ENCODE results near the gene GPR143. TPM values are rescaled to one million over a fixed set of nuclear protein-coding genes. Genes with fewer than 3 reads are reported as not detected.

The GPR143 gene
- total and polyA plus RNA-seq, 7 donors = 0.70 TPM; not detected in 6

DNA sequence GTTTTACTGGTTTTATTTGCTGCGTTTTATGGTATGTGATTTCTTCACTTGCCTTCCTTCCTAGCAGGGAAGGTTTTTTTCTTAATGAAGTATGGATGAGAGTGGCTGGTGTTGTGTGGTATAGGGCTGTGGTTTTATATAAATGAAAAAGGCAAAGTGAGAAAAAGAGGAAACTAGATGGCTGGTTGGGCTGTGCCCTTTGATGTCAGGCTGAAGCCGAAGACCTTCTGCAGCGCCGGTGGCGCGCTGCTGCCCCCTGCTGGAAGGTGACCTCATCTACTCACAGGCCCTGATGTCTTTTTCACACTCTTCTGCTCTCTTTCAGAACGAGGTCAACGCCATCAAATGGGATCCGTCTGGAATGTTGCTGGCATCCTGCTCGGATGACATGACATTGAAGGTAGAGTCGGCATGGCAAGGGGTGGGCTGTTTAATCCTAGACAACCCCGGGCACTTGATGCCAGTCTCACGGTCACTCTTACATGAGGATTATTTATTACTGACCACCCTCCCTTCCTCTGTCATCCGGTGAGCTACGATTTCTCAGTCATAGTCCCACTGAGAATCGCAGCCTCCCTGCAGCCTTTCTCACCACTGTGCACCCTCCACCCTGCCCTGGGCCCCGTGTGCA, 56.6 kb downstream of the GPR143 start:
- Histone ChIP-seq H3K27ac (no peak overlapping the region), H3K36me3 (peaks cover 0 to 36% (median 7%) of the 10 kb centered on the region in 4 donors)
- WGBS, 2 donors = 26 to 33% methylated on average over 17 of the region's 17 CpGs

DNA sequence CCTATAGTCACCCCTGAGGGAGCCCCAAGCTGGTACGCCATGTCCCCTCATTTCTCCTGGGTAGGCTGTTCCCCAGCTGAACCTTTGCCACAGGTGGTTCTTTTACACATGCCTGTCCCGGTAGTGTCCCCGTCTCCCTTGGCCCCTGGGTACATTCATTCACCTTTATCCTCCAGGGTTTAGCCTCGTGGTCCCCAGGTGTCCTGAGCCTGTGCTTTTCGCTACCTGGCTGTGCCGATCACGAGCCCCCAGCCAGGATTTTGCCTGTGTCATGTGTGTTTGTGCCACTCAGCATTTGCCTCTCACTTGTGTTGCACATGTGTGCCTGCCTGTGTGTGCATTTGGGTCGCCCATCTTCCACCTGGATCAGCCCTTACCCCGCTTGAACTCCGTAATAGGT, 57.6 kb downstream of the GPR143 start:
- DNase-seq = no peak
- Histone ChIP-seq H3K36me3 (peaks cover 0 to 35% (median 7%) of the 10 kb centered on the region in 4 donors), H3K27ac (no peak overlapping the region), H3K27me3 (no peaks in the 10 kb centered on the region), H3K4me1 (no peaks in the 10 kb centered on the region), H3K4me3 (no peak overlapping the region), H3K9me3 (no peaks in the 10 kb centered on the region)
- WGBS, 2 donors = 61 to 86% methylated on average over 10 of the region's 10 CpGs
- intact Hi-C loops (cut with DNase I) = loop anchor here (5.0 to 10.0 kb wide), 2 partner anchors 363 to 961 kb away; no protein-coding TSS in a partner anchor
- TF ChIP-seq CTCF (IDR thresholded peaks at IDR 0.05) (no peak), EP300 (IDR thresholded peaks at IDR 0.05) (no peak)

More for the DNA sequence above, 56.6 kb downstream of the GPR143 start:
- TF ChIP-seq EP300 (IDR thresholded peaks at IDR 0.05) (no peak), POLR2AphosphoS5 (IDR thresholded peaks at IDR 0.05) (no peak), POLR2A (IDR thresholded peaks at IDR 0.05) (no peak), CTCF (IDR thresholded peaks at IDR 0.05) (peak; percentile 35 to 70 (median 56))
- intact Hi-C loops (cut with DNase I) = loop anchor here (5.0 to 10.0 kb wide), 2 partner anchors 364 to 962 kb away; no protein-coding TSS in a partner anchor
- no peaks in the 10 kb centered on the region for H3K9me3 ChIP-seq
- no peak overlapping the region for H3K4me3 ChIP-seq
- H3K4me1 ChIP-seq = no peaks in the 10 kb centered on the region
- H3K27me3 ChIP-seq = no peaks in the 10 kb centered on the region
- peak; percentile 82 for DNase-seq

- 83 to 88% methylated on average over 13 of the region's 13 CpGs for WGBS, 2 donors
- DNase-seq = peak; percentile 47
- intact Hi-C loops (cut with DNase I) = loop anchor here (5.0 to 10.0 kb wide), 2 partner anchors 363 to 960 kb away; no protein-coding TSS in a partner anchor
- Histone ChIP-seq H3K4me1 (no peaks in the 10 kb centered on the region), H3K9me3 (no peaks in the 10 kb centered on the region), H3K36me3 (peaks cover 0 to 29% (median 7%) of the 10 kb centered on the region in 4 donors), H3K4me3 (no peak overlapping the region), H3K27ac (no peak overlapping the region), H3K27me3 (no peaks in the 10 kb centered on the region)
- no peak for TF ChIP-seq POLR2A (IDR thresholded peaks at IDR 0.05)
- no peak for TF ChIP-seq CTCF (IDR thresholded peaks at IDR 0.05)
- TF ChIP-seq EP300 (IDR thresholded peaks at IDR 0.05) = no peak
- no peak for TF ChIP-seq POLR2AphosphoS5 (IDR thresholded peaks at IDR 0.05)
Observed at GRCh38 chrX:9707306-9708033, 58.2 kb downstream of the GPR143 start.

DNA sequence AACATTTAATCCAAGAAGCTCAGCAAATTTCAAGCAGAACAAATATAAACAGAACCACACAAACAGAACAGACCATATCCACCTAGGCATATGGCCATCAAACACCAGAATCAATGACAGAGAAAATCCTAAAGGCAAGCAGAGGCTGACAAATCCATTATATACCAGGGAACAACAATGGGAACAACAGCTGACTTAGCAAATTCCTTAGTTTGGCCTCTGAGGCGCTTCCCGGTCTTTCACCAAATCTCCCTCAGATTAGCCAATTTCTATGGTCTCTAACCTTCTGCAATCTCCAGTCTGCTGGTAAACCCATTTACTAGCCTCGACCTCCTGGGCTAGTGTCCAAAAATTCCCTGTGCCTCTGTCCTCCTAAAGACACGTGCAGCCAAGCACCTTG, 59.2 kb downstream of the GPR143 start:
- intact Hi-C loops (cut with DNase I) = loop anchor here (5.0 to 10.0 kb wide), 2 partner anchors 362 to 959 kb away; no protein-coding TSS in a partner anchor
- 53 to 91% methylated on average over 4 of the region's 4 CpGs for WGBS, 2 donors

More for the DNA sequence above, 59.2 kb downstream of the GPR143 start:
- no peaks in the 10 kb centered on the region for H3K4me1 ChIP-seq
- H3K36me3 ChIP-seq = peaks cover 0 to 19% (median 3%) of the 10 kb centered on the region in 4 donors
- no peak overlapping the region for H3K4me3 ChIP-seq
- no peak overlapping the region for H3K27ac ChIP-seq
- no peaks in the 10 kb centered on the region for H3K27me3 ChIP-seq
- H3K9me3 ChIP-seq = no peaks in the 10 kb centered on the region
- no peak for DNase-seq
- TF ChIP-seq CTCF (IDR thresholded peaks at IDR 0.05) (no peak), EP300 (IDR thresholded peaks at IDR 0.05) (no peak), POLR2A (IDR thresholded peaks at IDR 0.05) (no peak), POLR2AphosphoS5 (IDR thresholded peaks at IDR 0.05) (no peak)

Data from sigmoid colon (tissue), 7 donors.